Ureter (tissue), 1 donor: ENCODE data around the gene CAMSAP2. TPM values are rescaled to one million over a fixed set of nuclear protein-coding genes. Genes with fewer than 3 reads are reported as not detected.

ENCODE experiments used
- DNase-seq: peaks from one replicate; pipeline ENCODE4 v3.0.0-alpha.2; 2020; ENCODE audit warnings: low spot score
- total RNA-seq: library from RNA; stranded (reverse); gene quantifications from one replicate; pipeline ENCODE4 v1.2.4, GENCODE V29; 2023
- donor health status: DM: yes; HTN: yes; CAD: no.

Gene CAMSAP2
- total RNA-seq, 1 donor from 2014 or later = 37.8 TPM

DNA sequence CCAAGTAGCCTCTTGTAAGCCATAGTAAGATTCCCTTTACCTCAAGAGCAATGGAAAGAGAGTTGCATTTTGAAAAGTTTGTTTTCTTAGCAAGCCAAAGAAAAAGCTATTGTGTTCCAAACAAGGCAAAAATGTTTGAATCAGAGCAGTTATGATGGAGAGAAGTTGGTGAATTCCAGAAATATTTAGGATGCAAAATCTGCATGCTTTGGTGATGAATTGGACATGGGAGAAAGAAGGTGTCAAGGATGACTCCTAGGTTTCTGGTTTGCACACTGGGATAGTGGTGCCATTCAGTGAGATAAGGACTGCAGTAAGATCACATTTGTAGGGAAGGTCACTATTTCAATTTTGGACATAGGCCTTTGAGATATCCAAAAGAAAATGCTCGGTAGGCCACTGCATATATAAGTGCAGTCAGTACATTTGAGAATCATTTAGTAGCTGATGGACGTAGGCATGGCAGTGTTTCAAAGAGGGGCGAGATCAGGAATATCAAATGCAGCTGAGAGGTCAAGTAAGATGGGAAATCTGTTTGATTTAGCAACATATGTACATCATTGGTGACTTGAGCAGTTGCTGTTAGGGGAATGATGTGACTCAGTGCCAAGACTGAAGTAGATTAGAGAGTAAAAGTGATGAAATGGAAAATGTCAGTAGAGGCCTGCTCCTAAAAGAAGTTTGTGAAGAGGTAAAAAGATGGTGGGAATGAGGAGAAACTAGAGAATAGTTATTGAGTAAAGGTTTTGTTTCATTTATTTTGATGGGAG lies 100.2 kb downstream of the CAMSAP2 start:
- no peak for DNase-seq

DNA sequence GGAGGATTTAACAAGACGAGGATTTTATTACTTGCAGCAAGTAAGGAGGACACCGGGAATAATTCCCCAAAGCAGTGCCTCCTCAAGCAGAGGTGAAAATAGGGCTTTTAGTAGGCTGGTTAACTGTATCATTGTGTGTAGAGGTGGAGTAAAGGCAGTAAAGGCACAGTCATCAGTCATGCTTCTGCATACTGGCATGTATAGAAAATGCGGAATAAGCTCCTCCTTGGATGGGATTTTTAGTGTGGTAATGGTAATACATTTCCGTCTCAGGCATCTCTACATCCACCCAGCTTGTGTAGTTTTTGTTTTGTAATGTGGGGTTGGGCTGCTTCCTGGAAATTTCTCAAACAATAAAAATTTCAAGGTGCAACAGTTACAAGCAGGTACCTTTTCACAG lies 106.7 kb downstream of the CAMSAP2 start:
- DNase-seq = no peak

DNA sequence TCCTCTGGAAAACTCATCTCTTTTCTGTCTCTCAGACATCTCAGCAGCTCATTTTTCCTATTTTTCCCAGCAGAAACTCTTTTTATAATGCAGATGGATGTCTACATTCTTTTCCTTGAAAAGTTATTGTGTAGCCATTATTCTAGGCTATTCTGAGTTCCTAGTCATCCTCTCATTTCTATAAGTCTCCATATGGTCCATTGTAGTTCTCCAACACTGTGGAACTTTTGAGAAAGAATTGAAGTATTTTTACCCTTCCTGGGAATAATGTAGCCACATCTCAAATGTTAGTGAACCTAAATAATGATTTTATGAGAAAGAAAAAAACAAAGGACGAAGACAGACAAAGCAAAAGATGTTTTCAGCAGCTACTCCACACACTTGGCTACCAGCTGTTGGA lies 107.7 kb downstream of the CAMSAP2 start:
- no peak for DNase-seq

DNA sequence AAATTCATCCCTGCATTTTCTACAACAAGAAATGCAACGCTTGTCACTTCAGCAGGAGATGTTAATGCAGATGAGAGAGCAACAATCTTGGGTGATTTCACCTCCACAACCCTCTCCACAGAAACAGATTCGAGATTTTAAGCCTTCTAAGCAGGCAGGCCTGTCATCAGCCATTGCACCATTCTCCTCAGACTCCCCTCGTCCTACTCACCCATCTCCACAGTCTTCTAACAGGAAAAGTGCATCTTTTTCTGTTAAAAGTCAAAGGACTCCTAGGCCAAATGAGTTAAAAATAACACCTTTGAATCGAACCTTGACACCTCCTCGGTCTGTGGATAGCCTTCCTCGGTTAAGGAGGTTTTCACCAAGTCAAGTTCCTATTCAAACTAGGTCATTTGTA lies 110.7 kb downstream of the CAMSAP2 start:
- DNase-seq = no peak

DNA sequence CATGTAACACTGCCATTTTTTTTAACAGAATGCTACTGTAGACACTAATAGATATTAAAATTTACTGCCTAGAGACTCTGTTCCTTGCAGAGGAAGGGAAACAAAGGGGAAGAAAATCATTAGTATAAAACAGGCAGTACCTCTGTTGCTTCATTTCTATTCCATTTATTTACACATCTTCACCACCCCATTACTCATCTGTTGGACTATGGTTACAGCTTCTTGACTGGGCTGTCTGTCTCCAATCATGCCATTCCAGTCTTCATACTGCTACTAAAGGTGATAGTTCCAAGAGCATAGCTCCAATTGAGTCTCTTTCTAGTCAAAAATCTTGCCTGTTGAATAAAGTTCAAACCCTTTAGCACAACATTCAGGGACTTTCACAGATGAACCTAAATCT lies 111.9 kb downstream of the CAMSAP2 start:
- no peak for DNase-seq

DNA sequence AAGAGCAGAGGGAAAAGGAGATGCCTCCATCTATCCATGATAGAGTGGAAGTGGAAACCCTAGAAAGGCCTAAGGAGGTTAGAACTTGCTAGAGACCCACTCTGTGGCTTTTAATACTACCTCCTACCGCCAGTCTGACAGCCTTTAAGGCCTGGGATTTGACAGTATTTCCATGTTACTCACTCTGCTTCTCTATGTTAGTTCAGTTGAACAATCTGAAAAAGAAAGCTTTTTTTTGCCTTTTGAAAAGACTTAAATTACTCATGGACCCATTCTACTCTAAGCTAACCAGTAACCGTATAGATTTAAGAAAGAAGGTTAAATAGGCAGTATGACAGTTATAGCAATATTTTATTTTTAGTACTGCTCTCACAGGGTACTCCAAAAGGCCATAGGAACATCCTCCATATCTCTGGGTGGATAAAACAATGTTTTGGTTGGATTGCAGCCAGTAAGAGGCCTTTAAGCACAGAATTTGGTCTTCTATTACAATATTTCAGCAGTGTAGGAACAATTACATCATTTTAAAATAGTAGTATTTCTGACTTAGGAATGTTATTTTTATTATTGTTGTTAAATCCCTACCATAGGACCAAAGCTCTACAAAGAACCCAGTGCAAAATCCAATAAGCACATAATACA lies 118.1 kb downstream of the CAMSAP2 start:
- DNase-seq = no peak

DNA sequence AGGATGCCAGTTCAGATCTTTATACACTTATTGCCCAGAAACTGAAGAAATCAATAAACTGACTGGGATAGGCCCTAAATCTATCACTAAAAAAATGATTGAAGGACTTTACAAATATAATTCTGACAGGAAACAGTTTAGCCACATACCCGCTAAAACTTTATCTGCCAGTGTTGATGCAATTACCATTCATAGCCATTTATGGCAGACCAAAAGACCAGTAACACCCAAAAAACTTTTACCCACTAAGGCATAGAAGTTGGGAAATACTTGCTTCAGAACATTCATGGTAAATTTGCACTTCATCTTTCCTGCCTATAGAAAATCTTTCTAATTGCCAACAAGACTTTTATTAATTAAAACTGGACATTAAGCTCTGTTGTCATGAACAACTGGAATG lies 119.1 kb downstream of the CAMSAP2 start:
- DNase-seq = no peak

DNA sequence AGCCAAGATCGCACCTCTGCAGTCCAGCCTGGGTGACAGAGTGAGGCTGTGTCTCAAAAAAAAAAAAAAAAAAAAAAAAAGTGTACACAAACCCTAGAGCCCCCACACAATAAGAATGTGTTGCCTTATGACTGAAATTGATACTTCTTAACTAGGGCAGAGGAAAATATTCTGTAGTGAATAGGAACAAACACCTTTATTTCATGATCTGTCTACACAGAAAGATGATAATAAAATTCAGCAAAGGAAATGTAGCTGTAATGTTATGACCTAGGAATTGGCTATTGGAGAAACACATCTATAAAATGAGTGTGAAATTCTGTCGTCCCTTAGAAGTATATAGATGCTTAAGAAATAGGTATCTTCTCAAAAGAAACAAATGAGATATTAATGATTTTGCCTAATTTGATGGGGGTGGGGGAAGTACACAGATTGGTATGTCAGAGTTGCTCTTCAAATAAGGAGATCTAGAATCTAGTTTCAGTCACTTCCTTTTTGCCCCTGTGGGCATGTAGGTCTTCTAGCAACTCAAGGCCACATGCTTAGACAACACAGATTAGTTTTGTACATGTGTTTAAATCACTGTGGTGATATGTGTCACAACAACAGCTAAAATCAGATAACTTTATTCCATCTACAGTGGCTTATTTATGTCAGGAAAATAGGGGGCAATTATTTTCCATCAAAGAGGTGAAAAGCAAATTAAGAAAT lies 123.4 kb downstream of the CAMSAP2 start:
- no peak for DNase-seq

DNA sequence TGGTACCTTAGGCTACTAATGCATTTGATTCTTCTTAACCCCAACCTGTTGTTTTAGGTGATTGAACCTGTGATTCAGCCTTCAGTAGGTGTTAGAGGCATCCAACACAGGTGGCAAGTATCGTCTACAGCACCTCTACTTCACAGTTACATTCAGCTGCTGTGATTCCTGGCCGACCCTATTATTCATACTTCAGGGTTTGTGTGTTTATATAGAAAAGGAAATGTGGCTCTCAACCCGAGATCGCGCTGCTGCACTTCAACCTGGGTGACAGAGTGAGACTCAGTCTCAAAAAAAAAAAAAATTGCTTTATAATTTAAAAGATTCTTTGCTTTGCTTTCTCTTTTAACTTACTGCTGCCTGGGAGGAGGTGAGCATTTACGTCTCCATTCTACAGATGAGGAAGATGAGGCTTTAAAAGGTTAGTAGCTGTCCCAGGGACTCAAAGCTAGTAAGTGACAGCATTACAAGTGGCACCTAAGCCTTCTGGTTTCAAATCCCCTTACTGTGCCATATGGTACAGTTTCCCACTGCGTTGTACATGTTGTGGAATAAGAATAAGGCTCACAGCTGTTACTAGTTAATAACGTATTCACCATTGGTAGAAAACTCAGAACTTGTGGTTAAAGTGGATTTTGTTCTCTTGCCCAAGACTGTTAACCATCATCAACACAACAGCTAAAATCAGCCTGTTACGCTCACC lies 124.2 kb downstream of the CAMSAP2 start:
- DNase-seq = no peak

DNA sequence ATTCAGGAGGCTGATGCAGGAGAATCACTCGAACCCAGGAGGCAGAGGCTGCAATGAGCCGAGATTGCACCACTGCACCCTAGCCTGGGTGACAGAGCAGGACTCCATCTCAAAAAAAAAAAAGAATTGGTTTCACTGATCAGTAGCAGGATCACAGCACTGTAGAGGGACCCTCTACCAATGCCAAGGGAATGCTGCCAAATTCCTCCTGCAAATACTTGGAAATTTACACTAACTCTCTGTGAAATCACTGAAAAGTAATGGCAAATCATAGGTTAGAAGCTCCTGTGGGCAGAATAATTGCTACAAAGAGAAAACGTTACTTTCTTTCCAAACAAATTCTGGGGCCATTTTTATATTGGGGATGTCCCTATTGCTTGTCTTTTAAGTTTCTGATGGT lies 127.4 kb downstream of the CAMSAP2 start:
- no peak for DNase-seq

DNA sequence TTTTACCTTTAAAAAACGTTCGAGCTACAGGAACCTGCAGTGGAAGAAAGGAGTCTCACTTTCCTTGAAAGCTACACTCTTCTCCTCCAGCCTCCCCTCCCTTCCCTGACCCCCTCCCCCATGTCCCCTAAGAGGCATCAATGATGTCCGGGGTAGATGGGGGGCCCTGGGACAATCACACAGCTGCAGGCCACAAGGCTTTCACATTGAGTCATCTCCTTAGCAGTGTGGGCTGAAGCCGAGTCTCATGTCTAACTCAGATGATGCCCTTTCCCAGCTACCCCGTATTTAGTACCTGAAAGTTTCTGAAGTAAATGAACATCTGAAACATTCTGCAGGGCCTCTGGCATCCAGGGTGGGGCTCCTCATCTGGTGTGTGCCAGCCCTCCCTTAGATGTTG lies 127.8 kb downstream of the CAMSAP2 start:
- no peak for DNase-seq

DNA sequence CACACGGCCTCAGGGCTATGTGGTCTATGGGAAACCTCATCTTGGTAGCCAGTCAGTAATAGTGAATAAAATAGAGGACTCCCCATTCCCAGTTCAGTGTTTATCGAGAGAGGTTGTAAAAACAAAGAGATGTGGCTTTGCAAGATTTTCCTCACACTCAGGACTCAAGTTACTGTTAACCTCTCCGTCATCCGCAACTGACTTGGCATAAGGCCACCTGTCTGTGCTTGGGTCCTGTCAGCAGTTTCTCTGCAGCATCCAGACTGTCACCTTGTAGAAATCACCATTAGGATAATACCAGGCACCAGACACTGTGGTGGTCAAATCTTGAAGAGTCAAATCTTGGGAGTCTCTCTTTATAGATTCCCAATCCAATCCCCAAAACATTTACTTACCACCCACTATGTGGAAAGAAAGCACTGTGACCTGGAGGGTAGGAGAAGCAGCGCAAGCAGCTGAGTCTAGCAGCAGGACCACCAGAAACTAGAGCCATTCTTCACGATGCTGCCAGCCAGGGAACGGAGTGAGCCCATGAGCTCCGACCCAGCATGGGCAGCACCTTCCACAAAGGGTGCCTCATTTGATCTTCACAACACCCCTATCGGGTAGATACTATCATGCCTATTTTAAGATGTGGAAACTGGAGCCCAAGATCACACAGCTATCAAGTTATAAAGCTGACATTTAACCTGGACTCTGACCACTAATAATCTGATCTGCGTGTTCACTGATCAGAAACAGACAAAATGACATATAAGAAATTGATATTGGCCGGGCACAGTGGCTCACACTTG lies 128.5 kb downstream of the CAMSAP2 start:
- no peak for DNase-seq

DNA sequence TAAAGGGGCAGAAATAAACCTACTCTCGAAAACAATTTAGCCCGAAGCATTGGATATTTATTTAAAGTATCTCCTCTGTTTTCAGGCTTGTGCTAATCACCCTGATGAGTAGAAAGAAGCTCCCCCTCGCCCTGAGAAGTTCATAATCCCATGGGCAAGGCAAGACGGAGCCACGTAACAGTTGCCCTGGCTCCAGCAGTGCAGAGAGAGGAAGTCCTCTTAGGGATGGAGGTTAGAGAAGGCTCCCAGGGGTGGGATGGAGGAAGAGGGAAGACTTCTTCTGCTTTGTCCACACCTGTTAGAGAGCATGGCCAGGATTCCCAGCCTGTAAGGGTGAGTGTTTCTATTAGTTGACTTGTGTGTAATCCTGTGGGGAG lies 130.7 kb downstream of the CAMSAP2 start:
- DNase-seq = no peak

DNA sequence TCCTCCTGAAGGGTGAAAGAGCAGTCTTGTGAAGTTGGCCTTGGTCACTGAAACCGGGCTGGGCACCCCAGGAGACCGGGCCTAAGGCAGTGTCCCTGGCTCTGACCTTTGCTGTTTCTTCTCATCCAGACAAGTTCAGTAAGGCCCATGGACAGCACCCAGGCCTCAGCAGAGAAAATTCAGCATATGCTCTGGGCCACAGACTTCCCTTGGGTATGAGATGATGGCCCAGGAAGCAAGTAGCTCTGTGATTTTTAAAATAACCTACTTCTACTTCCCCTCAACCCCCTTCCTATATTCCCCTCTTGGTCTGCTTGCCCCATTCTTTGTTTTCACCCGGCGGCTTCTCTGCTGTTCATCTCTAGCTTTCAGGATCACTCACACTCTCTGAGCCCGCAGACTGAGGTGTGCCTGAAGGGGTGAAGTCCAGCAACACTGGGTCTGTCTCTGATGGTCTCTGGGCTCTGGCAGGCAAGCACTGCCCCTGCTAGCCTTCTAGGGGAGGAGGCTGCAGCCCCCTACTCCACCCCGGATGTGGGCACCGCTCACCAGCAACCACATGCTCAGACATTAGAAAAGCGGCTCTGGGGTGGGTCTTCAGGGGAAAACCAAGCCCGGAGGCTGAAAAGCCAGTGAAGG lies 131.2 kb downstream of the CAMSAP2 start:
- DNase-seq = no peak

DNA sequence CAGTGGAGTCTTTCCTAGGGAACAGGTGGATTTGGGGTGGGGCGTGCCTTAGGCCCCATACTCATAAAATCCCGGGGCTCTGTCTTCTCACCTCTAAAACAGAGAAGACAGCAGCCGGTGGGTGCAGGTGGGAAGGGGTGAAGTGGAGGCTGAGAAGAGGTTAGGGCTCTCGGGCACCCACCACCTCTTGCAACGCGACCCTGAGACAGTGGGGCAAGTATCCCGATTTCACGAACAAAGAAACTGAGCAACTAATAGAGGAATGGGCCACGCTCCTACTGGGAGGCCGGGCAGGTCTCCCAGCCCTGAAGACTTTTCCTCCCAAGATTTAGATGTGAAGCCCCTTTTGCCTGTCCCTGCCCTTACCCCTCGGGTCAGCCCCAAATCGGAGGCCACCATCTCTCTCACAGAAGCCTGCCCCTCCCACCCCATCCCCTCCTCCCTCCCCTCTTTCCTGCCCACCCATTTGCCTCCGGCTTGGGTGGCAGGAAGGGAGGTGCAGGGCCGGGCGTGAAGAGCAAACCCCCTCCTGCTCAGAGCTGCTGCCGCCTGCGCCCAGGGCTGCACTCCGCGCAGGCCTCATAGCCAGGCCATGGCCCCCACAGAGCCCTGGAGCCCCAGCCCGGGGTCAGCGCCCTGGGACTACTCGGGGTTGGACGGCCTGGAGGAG lies 133.9 kb downstream of the CAMSAP2 start, which contains the start of gene GPR25:
Gene GPR25 (plus strand): TSS at position 536 of the 670 bp plus-strand sequence. CDS start 57 bp downstream, at position 593.
- DNase-seq = no peak

DNA sequence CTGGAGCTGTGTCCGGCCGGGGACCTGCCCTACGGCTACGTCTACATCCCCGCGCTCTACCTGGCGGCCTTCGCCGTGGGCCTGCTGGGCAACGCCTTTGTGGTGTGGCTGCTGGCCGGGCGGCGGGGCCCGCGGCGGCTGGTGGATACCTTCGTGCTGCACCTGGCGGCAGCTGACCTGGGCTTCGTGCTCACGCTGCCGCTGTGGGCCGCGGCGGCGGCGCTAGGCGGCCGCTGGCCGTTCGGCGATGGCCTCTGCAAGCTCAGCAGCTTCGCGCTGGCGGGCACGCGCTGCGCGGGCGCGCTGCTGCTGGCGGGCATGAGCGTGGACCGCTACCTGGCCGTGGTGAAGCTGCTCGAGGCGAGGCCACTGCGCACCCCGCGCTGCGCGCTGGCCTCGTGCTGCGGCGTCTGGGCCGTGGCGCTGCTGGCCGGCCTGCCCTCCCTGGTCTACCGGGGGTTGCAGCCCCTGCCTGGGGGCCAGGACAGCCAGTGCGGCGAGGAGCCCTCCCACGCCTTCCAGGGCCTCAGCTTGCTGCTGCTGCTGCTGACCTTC lies 134.5 kb downstream of the CAMSAP2 start:
- no peak for DNase-seq

DNA sequence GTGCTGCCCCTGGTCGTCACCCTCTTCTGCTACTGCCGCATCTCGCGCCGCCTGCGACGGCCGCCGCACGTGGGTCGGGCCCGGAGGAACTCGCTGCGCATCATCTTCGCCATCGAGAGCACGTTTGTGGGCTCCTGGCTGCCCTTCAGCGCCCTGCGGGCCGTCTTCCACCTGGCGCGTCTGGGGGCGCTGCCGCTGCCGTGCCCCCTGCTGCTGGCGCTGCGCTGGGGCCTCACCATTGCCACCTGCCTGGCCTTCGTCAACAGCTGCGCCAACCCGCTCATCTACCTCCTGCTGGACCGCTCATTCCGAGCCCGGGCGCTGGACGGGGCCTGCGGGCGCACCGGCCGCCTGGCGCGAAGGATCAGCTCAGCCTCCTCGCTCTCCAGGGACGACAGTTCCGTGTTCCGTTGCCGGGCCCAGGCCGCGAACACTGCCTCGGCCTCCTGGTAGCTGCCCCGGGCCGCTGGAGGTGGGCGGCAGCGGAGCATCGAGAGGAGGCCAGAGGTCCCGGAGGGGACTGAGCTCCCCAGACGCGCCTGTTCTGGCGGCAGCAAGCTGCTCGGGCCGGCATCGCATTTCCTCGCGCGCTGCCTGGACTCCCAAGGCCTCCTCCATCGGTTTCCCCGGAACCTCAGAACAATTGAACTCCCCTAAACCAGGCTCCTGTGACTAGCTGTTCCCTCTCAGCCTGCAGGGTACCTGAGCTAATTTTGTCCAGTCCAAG lies 135.1 kb downstream of the CAMSAP2 start:
- no peak for DNase-seq

DNA sequence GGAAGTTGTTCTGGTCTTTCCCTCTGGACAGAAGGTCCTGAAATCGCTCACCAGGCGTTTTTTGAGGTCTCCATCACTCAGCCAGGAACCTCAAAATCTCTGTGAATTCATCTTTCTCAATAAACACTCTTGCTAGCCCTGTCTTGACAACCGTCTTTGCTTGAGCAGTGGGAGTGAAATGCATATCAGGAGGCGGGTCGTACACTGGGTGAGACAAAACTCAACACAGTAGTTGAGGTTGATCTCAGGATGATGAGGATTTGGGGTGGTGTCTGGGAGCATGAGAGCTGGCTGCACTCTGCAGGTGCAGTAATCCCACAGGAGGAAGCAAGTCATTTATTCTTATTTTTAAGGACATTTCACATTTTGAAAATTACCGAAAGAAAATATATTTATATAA lies 136.0 kb downstream of the CAMSAP2 start:
- DNase-seq = no peak

DNA sequence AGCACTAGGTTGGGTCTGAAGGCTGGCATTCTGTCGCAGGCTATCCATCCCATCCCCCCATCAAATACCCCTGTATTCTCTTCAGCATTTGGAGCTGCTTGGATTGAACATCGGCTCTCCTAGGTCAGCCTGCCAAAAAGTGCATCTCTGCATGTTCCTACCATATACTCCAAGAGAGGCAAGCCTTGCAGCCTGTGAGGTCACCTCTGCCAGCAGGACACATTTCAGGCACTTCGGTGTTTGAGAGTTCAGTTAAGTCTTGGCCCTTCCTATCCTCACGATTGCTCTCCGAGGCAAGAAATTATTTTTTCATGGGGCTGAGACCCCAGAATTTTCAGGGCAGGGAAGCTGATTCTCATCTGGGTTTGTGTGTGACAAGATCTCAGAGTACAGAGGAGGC lies 136.7 kb downstream of the CAMSAP2 start:
- no peak for DNase-seq
